ENCODE results near the gene ARID3A.

ARID3A gene

DNA sequence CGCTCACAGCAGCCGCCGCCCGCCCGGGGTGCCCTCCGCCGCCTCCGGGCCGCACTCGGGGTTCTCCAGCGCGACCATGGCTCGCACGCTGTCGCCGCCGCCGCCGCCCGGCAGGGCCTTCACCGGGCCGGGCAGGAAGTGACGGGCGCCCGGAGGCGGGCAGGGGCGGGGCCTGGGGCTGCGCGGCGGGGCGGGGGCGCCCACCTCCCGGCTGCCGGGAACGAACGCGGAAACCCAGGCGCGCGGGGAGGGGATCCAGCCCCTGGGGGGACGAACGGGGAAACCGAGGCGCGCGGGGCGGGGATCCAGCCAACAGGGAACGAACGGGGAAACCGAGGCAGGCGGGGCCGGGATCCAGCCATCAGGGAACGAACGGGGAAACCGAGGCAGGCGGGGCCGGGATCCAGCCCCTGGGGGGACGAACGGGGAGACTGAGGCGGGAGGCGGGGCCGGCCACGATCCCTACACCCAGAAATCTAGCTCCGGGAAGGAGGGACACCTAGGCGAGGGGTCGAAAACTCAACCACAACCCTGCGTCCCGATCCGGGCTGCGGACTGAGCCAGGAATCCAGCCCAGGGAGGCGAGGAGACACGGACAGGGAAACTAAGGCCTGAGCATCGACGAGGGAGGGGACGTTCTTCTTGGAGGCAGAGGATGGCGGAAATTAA, 12.6 kb upstream of the ARID3A start, which contains the start of gene R3HDM4:
Gene R3HDM4 (minus strand): TSS at position 140 of the 669 bp plus-strand sequence. CDS start 62 bp downstream, at position 78.
- peak within 1 kb of the TSS; percentile 94 for H2AFZ ChIP-seq (ENCODE audit: low read length)
- H3K4me1 ChIP-seq (ENCODE audit: insufficient read depth, low read length, poor library complexity, severe bottlenecking) = peaks cover 13% of the 10 kb centered on the region
- peaks cover 2% of the 10 kb centered on the region; the same call in 1 of the 2 replicates for H3F3A ChIP-seq (ENCODE audit: low read depth)
- no peak for TF ChIP-seq CTCF (conservative IDR thresholded peaks at IDR 0.05; ENCODE audit: low read length)
- no peak for TF ChIP-seq EZH2phosphoT487 (IDR thresholded peaks at IDR 0.05; ENCODE audit: borderline replicate concordance)
- peak within 1 kb of the TSS; percentile 97 for H3K4me2 ChIP-seq (ENCODE audit: low read depth, low read length, poor library complexity, severe bottlenecking)
- peaks cover 23% of the 10 kb centered on the region; the same call in 1 of the 2 replicates for H3K79me2 ChIP-seq (ENCODE audit: insufficient read depth, low read length)
- peak within 1 kb of the TSS; percentile 97 for H3K9ac ChIP-seq (ENCODE audit: low read depth, low read length, poor library complexity, severe bottlenecking)
- no peaks in the 10 kb centered on the region for H3K9me3 ChIP-seq (ENCODE audit: insufficient read depth, low read depth, low read length)
- H3K9me2 ChIP-seq (replicated peaks; ENCODE audit: low read depth, low read length) = no peaks in the 10 kb centered on the region
- H3K27me3 ChIP-seq (ENCODE audit: insufficient read depth, low read length, poor library complexity, severe bottlenecking) = no peaks in the 10 kb centered on the region
- no peaks in the 10 kb centered on the region for H3K36me3 ChIP-seq (ENCODE audit: insufficient read depth, low read length)
- H4K20me1 ChIP-seq (ENCODE audit: insufficient read depth, low read length, poor library complexity, severe bottlenecking) = peaks cover 3% of the 10 kb centered on the region
- H3K4me3 ChIP-seq (ENCODE audit: low read length, poor library complexity, severe bottlenecking) = peak within 1 kb of the TSS; percentile 98

GRCh38 chr19:916645-917322, 9.1 kb upstream of the ARID3A start:
- Histone ChIP-seq H3K9ac (ENCODE audit: low read depth, low read length, poor library complexity, severe bottlenecking) (no peak overlapping the region), H3K79me2 (ENCODE audit: insufficient read depth, low read length) (peaks cover 13% of the 10 kb centered on the region; the same call in 1 of the 2 replicates), H3K4me3 (ENCODE audit: low read length, poor library complexity, severe bottlenecking) (no peak overlapping the region), H3K9me2 (replicated peaks; ENCODE audit: low read depth, low read length) (no peaks in the 10 kb centered on the region), H3K4me2 (ENCODE audit: low read depth, low read length, poor library complexity, severe bottlenecking) (no peak overlapping the region), H2AFZ (ENCODE audit: low read length) (no peak overlapping the region), H3K4me1 (ENCODE audit: insufficient read depth, low read length, poor library complexity, severe bottlenecking) (peaks cover 6% of the 10 kb centered on the region), H3F3A (ENCODE audit: low read depth) (peaks cover 2% of the 10 kb centered on the region; the same call in 1 of the 2 replicates), H4K20me1 (ENCODE audit: insufficient read depth, low read length, poor library complexity, severe bottlenecking) (no peaks in the 10 kb centered on the region), H3K27me3 (ENCODE audit: insufficient read depth, low read length, poor library complexity, severe bottlenecking) (no peaks in the 10 kb centered on the region), H3K36me3 (ENCODE audit: insufficient read depth, low read length) (no peaks in the 10 kb centered on the region), H3K9me3 (ENCODE audit: insufficient read depth, low read depth, low read length) (no peaks in the 10 kb centered on the region)
- TF ChIP-seq EZH2phosphoT487 (IDR thresholded peaks at IDR 0.05; ENCODE audit: borderline replicate concordance) (no peak), CTCF (conservative IDR thresholded peaks at IDR 0.05; ENCODE audit: low read length) (no peak)

- Histone ChIP-seq H4K20me1 (ENCODE audit: insufficient read depth, low read length, poor library complexity, severe bottlenecking) (no peaks in the 10 kb centered on the region), H3K9me2 (replicated peaks; ENCODE audit: low read depth, low read length) (no peaks in the 10 kb centered on the region), H3F3A (ENCODE audit: low read depth) (peaks cover 2% of the 10 kb centered on the region; the same call in 1 of the 2 replicates), H3K9me3 (ENCODE audit: insufficient read depth, low read depth, low read length) (no peaks in the 10 kb centered on the region), H3K36me3 (ENCODE audit: insufficient read depth, low read length) (no peaks in the 10 kb centered on the region), H3K4me2 (ENCODE audit: low read depth, low read length, poor library complexity, severe bottlenecking) (no peak within 1 kb of the TSS), H2AFZ (ENCODE audit: low read length) (no peak within 1 kb of the TSS), H3K4me1 (ENCODE audit: insufficient read depth, low read length, poor library complexity, severe bottlenecking) (peaks cover 8% of the 10 kb centered on the region), H3K79me2 (ENCODE audit: insufficient read depth, low read length) (peaks cover 9% of the 10 kb centered on the region; the same call in 1 of the 2 replicates), H3K9ac (ENCODE audit: low read depth, low read length, poor library complexity, severe bottlenecking) (no peak within 1 kb of the TSS), H3K27me3 (ENCODE audit: insufficient read depth, low read length, poor library complexity, severe bottlenecking) (no peaks in the 10 kb centered on the region), H3K4me3 (ENCODE audit: low read length, poor library complexity, severe bottlenecking) (peak within 1 kb of the TSS; percentile 2)
- no peak for TF ChIP-seq EZH2phosphoT487 (IDR thresholded peaks at IDR 0.05; ENCODE audit: borderline replicate concordance)
- TF ChIP-seq CTCF (conservative IDR thresholded peaks at IDR 0.05; ENCODE audit: low read length) = peak; percentile 46
Measured at GRCh38 chr19:917323-918151, 8.3 kb upstream of the ARID3A start, which contains the start of gene KISS1R. Gene KISS1R, plus strand, starts transcription at chr19:917333. Its CDS starts 170 bp downstream, at chr19:917503.

All from Loucy (cell line).